ENCODE results near the gene AHCYL2.

- TF ChIP-seq GATA2 (IDR thresholded peaks at IDR 0.05; ENCODE audit: low read depth, low read length): no peak
- TF ChIP-seq GATA3 (IDR thresholded peaks at IDR 0.05; ENCODE audit: low read depth, low read length): no peak
Observed at GRCh38 chr7:129258649-129259389, 34.0 kb downstream of the AHCYL2 start.
